Measurements from ENCODE around the gene FAM135A.

The FAM135A gene

GRCh38 chr6:70388814-70389213 lies 24.5 kb upstream of the FAM135A start:
- TF ChIP-seq REST (IDR thresholded peaks at IDR 0.05; ENCODE audit: insufficient read depth in 1 of 2, low read depth in 2 of 2, low read length in 2 of 2) (no peak), FOXP2 (optimal IDR thresholded peaks at IDR 0.05; ENCODE audit: borderline replicate concordance, extremely low read depth, extremely low read length, insufficient read depth) (no peak), POLR2AphosphoS5 (IDR thresholded peaks at IDR 0.05; ENCODE audit: low read depth, low read length) (no peak), TAF1 (IDR thresholded peaks at IDR 0.05; ENCODE audit: borderline replicate concordance, insufficient read depth, low read length) (no peak), SIN3A (IDR thresholded peaks at IDR 0.05; ENCODE audit: borderline replicate concordance, insufficient read depth, low read length) (no peak)

GRCh38 chr6:70389261-70389660 lies 24.0 kb upstream of the FAM135A start:
- no peak for TF ChIP-seq SIN3A (IDR thresholded peaks at IDR 0.05; ENCODE audit: borderline replicate concordance, insufficient read depth, low read length)
- no peak for TF ChIP-seq FOXP2 (optimal IDR thresholded peaks at IDR 0.05; ENCODE audit: borderline replicate concordance, extremely low read depth, extremely low read length, insufficient read depth)
- no peak for TF ChIP-seq TAF1 (IDR thresholded peaks at IDR 0.05; ENCODE audit: borderline replicate concordance, insufficient read depth, low read length)
- no peak for TF ChIP-seq POLR2AphosphoS5 (IDR thresholded peaks at IDR 0.05; ENCODE audit: low read depth, low read length)
- no peak for TF ChIP-seq REST (IDR thresholded peaks at IDR 0.05; ENCODE audit: insufficient read depth in 1 of 2, low read depth in 2 of 2, low read length in 2 of 2)

- TF ChIP-seq REST (IDR thresholded peaks at IDR 0.05; ENCODE audit: insufficient read depth in 1 of 2, low read depth in 2 of 2, low read length in 2 of 2) (no peak), POLR2AphosphoS5 (IDR thresholded peaks at IDR 0.05; ENCODE audit: low read depth, low read length) (no peak), FOXP2 (optimal IDR thresholded peaks at IDR 0.05; ENCODE audit: borderline replicate concordance, extremely low read depth, extremely low read length, insufficient read depth) (no peak), TAF1 (IDR thresholded peaks at IDR 0.05; ENCODE audit: borderline replicate concordance, insufficient read depth, low read length) (no peak), SIN3A (IDR thresholded peaks at IDR 0.05; ENCODE audit: borderline replicate concordance, insufficient read depth, low read length) (no peak)
Observed at GRCh38 chr6:70390067-70390466, 23.2 kb upstream of the FAM135A start.

GRCh38 chr6:70391492-70391891 lies 21.8 kb upstream of the FAM135A start:
- TF ChIP-seq TAF1 (IDR thresholded peaks at IDR 0.05; ENCODE audit: borderline replicate concordance, insufficient read depth, low read length) (no peak), SIN3A (IDR thresholded peaks at IDR 0.05; ENCODE audit: borderline replicate concordance, insufficient read depth, low read length) (no peak), POLR2AphosphoS5 (IDR thresholded peaks at IDR 0.05; ENCODE audit: low read depth, low read length) (no peak), FOXP2 (optimal IDR thresholded peaks at IDR 0.05; ENCODE audit: borderline replicate concordance, extremely low read depth, extremely low read length, insufficient read depth) (no peak), REST (IDR thresholded peaks at IDR 0.05; ENCODE audit: insufficient read depth in 1 of 2, low read depth in 2 of 2, low read length in 2 of 2) (no peak)
